Fibroblast of lung (primary cell): Measurements from ENCODE around the gene TBC1D3C. TPM values are rescaled to one million over a fixed set of nuclear protein-coding genes. Genes with fewer than 3 reads are reported as not detected.
"Not testable (repeated sequence)": the region's sequence is repeated elsewhere in the genome, so short reads cannot be mapped to it uniquely, and the experiment has no call there.

Source experiments
- DNase-seq, 2 donors: peaks; one replicate each; pipeline versions ENCODE4 v3.0.0 to v3.0.0-alpha.2; 2010; ENCODE audit warnings: low read depth in 2 of 2
- H2AFZ ChIP-seq: 2 replicates; pipeline ENCODE4 v1.5.1; 2012; ENCODE audit warnings: low read length, control low read depth, inconsistent platforms
- H3K27ac ChIP-seq: 2 replicates; pipeline ENCODE4 v1.5.1; 2011; ENCODE audit warnings: low read length, control low read depth; ENCODE audit not compliant: insufficient read depth
- H3K27me3 ChIP-seq: 2 replicates; pipeline ENCODE4 v1.5.1; 2011; ENCODE audit warnings: mild to moderate bottlenecking, low read length; ENCODE audit not compliant: control insufficient read depth, insufficient read depth
- H3K36me3 ChIP-seq: 2 replicates; pipeline ENCODE4 v1.5.1; 2011; ENCODE audit warnings: low read length; ENCODE audit not compliant: control insufficient read depth, insufficient read depth
- H3K4me1 ChIP-seq: 2 replicates; pipeline ENCODE4 v1.5.1; 2011; ENCODE audit warnings: low read length; ENCODE audit not compliant: control insufficient read depth, insufficient read depth; ENCODE audit errors: extremely low read depth
- H3K4me2 ChIP-seq: 2 replicates; pipeline ENCODE4 v1.5.1; 2011; ENCODE audit warnings: low read length, control low read depth; ENCODE audit not compliant: insufficient read depth; ENCODE audit errors: extremely low read depth
- H3K4me3 ChIP-seq, 4 experiments: fragments of 200-600 bp in 1 of 4; sonication (generic) in 1 of 4; replicated peaks in 1 of 4; 2 replicates each; pipeline ENCODE4 v1.5.1; 2011 to 2016; ENCODE audit warnings: low read length in 4 of 4, low read depth in 3 of 4, mild to moderate bottlenecking in 3 of 4, control low read depth in 2 of 4, inconsistent platforms in 1 of 4, mixed read lengths in 1 of 4; ENCODE audit not compliant: insufficient read depth in 1 of 4; ENCODE audit errors: control extremely low read depth in 1 of 4
- H3K79me2 ChIP-seq: 2 replicates; pipeline ENCODE4 v1.5.1; 2012; ENCODE audit warnings: mild to moderate bottlenecking, low read length, inconsistent platforms; ENCODE audit not compliant: control insufficient read depth, insufficient read depth
- H3K9ac ChIP-seq: 2 replicates; pipeline ENCODE4 v1.5.1; 2011; ENCODE audit warnings: mild to moderate bottlenecking, low read length, control low read depth; ENCODE audit not compliant: insufficient read depth
- H3K9me3 ChIP-seq: 2 replicates; pipeline ENCODE4 v1.5.1; 2012; ENCODE audit warnings: low read depth, low read length; ENCODE audit not compliant: control insufficient read depth, insufficient read depth
- H4K20me1 ChIP-seq: 2 replicates; pipeline ENCODE4 v1.5.1; 2011; ENCODE audit warnings: low read length; ENCODE audit not compliant: control insufficient read depth, insufficient read depth; ENCODE audit errors: extremely low read depth
- polyA minus RNA-seq: library from RNA; depleted of rRNA, polyadenylated mRNA; stranded (reverse); fragments of >200 nt; gene quantifications from 2 replicates; pipeline ENCODE4 v1.2.3, GENCODE V29; 2011; ENCODE audit warnings: low replicate concordance
- polyA plus RNA-seq, 2 donors: library from polyadenylated mRNA; depleted of rRNA in 1 of 2; stranded (reverse) in 1 of 2; unstranded in 1 of 2; fragments of >200 nt; gene quantifications; 2 replicates each; pipeline ENCODE4 v1.2.1, GENCODE V29; 2011 to 2012; ENCODE audit warnings: missing spikeins in 1 of 2
- total RNA-seq: library from RNA; depleted of rRNA; stranded (reverse); fragments of >200 nt; gene quantifications from 2 replicates; pipeline ENCODE4 v1.2.1, GENCODE V29; 2014

Gene TBC1D3C
- 1.3 TPM in 1 of 2 replicates, not detected in the other for total RNA-seq
- not detected in 2 replicates for polyA plus RNA-seq
- polyA plus RNA-seq (2012): not detected in 2 replicates
- polyA minus RNA-seq: not detected in 2 replicates

DNA sequence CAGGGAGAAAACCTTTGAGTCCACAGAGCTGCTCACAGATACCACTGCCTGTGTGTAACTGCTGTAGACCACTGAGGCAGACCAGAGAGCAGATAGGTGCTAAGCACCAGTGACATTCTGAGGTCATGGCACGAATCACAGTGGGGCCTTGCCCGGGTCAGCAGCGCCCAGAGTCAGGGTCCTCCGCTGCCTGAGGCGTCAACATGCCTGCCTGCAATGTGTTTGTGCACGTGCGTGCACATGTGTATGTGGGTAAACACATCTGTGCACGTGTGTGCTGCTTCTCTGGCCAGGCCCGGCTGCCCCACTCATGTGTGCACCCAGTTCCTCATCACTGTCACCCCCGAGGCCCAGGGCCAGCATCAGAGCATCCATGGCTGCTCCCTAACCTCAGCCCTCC, at the start of gene TBC1D3C:
TSS of gene TBC1D3C (minus strand) at position 101 of the 400 bp plus-strand sequence. CDS start 1,568 bp downstream, outside the sequence.
- not testable (repeated sequence) for H4K20me1 ChIP-seq, H3K4me1 ChIP-seq, H3K4me2 ChIP-seq, H3K36me3 ChIP-seq, H3K27ac ChIP-seq, H3K79me2 ChIP-seq, H2AFZ ChIP-seq, H3K9ac ChIP-seq, H3K27me3 ChIP-seq, H3K9me3 ChIP-seq, DNase-seq, H3K4me3 ChIP-seq

- H3K9me3 ChIP-seq, H3K4me1 ChIP-seq, DNase-seq, H4K20me1 ChIP-seq, H3K27ac ChIP-seq, H2AFZ ChIP-seq, H3K4me3 ChIP-seq, H3K79me2 ChIP-seq, H3K4me2 ChIP-seq, H3K36me3 ChIP-seq, H3K9ac ChIP-seq, H3K27me3 ChIP-seq: not testable (repeated sequence)
These were observed 30.8 kb upstream of the TBC1D3C start for GRCh38 chr17:38099262-38099661.

DNA sequence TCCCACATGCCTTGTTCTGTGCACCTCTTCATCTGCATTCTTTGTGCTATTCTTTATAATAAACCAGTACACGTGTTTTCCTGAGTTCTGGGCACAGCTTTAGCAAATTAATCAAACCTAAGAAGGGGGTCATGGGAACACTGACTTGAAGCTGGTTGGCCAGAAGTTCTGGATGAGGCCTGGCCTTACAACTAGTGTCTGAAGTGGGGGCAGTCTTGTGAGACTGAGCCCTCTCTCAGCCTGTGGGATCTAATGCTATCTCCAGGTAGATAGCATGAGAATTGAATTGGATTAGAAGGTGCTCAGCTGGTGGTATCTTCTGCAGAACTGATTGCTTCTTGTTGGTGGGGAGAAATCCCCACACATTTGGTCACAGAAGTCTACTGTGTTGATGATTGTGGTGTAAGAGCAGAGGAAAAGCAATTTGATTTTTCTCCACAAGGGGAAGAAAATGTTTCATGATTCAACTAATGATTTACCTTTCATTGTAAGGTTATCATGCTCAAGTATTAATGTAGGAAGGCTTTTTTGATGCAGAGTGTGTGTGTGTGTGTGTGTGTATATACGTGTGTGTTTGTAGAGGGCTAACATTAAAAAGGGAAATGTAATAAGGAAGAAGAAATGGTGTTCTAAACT, 25.7 kb upstream of the TBC1D3C start:
- H3K4me1 ChIP-seq, DNase-seq, H3K9ac ChIP-seq, H3K27me3 ChIP-seq, H3K79me2 ChIP-seq, H3K4me2 ChIP-seq, H3K36me3 ChIP-seq, H3K9me3 ChIP-seq, H3K4me3 ChIP-seq, H3K27ac ChIP-seq, H4K20me1 ChIP-seq, H2AFZ ChIP-seq: not testable (repeated sequence)

- not testable (repeated sequence) for H3K27ac ChIP-seq, DNase-seq, H3K4me3 ChIP-seq, H3K4me1 ChIP-seq, H3K79me2 ChIP-seq, H3K27me3 ChIP-seq, H3K36me3 ChIP-seq, H2AFZ ChIP-seq, H3K9me3 ChIP-seq, H3K9ac ChIP-seq, H3K4me2 ChIP-seq, H4K20me1 ChIP-seq
These were observed 19.7 kb upstream of the TBC1D3C start for GRCh38 chr17:38088120-38088519.

DNA sequence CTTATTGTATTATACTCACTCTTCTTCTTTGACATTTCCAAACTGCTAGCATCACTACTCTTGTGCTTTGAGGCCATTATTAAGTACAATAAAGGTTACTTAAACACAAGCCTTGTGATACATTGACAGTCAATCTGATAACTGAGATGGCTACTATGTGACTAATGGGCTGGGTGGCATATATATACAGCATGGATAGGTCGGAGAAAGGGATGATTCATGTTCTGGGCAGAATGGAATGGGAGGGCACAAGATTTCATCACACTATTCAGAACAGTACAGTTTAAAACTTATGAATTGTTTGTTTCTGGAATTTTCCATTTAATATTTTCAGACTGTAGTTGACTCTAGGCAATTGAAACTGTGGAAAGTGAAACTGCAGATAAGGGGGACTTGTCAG, 18.9 kb upstream of the TBC1D3C start:
- H3K4me1 ChIP-seq, H3K4me2 ChIP-seq, H3K4me3 ChIP-seq: not testable (repeated sequence)

More for the DNA sequence above, 18.9 kb upstream of the TBC1D3C start:
- H3K36me3 ChIP-seq, H2AFZ ChIP-seq, H3K27ac ChIP-seq, H4K20me1 ChIP-seq, H3K27me3 ChIP-seq, H3K79me2 ChIP-seq, H3K9me3 ChIP-seq, DNase-seq, H3K9ac ChIP-seq: not testable (repeated sequence)

Other genes starting within 250 kb of the TBC1D3C start
- gene TBC1D3K, start 144.2 kb downstream of the TBC1D3C start, total RNA-seq: not detected in 2 replicates
- not detected in 2 replicates for gene TBC1D3K, start 144.2 kb downstream of the TBC1D3C start, polyA plus RNA-seq
- 1.8 and 4.8 TPM in 2 replicates for gene TBC1D3L, start 79.6 kb downstream of the TBC1D3C start, total RNA-seq
- 3.2 and 5.3 TPM in 2 replicates for gene TBC1D3L, start 79.6 kb downstream of the TBC1D3C start, polyA plus RNA-seq
- gene TBC1D3D, start 64.7 kb downstream of the TBC1D3C start, total RNA-seq: 0.77 TPM in 1 of 2 replicates, not detected in the other
- 0.02 and 0.11 TPM in 2 replicates for gene TBC1D3D, start 64.7 kb downstream of the TBC1D3C start, polyA plus RNA-seq
- gene TBC1D3E, start 59.3 kb upstream of the TBC1D3C start, total RNA-seq: not detected in 2 replicates
- not detected in 2 replicates for gene TBC1D3E, start 59.3 kb upstream of the TBC1D3C start, polyA plus RNA-seq
- not detected in 2 replicates for gene TBC1D3, start 123.9 kb upstream of the TBC1D3C start, total RNA-seq
- not detected in 2 replicates for gene TBC1D3, start 123.9 kb upstream of the TBC1D3C start, polyA plus RNA-seq
- gene MRPL45, start 228.5 kb upstream of the TBC1D3C start, total RNA-seq: 34.7 and 35.4 TPM in 2 replicates
- gene MRPL45, start 228.5 kb upstream of the TBC1D3C start, polyA plus RNA-seq: 56.1 and 59.6 TPM in 2 replicates